GM18526 (cell line): Measurements from ENCODE around the gene PROX1.

Experiments used
- POLR2A ChIP-seq: IDR thresholded peaks from 3 replicates; pipeline ENCODE4 v1.6.1; 2011; ENCODE audit not compliant: insufficient read length; ENCODE audit errors: extremely low read depth

PROX1 gene

GRCh38 chr1:214022810-214023425 lies 35.1 kb downstream of the PROX1 start:
- TF ChIP-seq POLR2A = no peak

- TF ChIP-seq POLR2A = no peak
Observed at GRCh38 chr1:214026985-214027384, 39.2 kb downstream of the PROX1 start.

GRCh38 chr1:214027498-214027897 lies 39.7 kb downstream of the PROX1 start:
- TF ChIP-seq POLR2A = no peak

- TF ChIP-seq POLR2A = no peak
Observed at GRCh38 chr1:214028095-214028494, 40.3 kb downstream of the PROX1 start.

GRCh38 chr1:214028649-214029406 lies 41.1 kb downstream of the PROX1 start:
- no peak for TF ChIP-seq POLR2A

GRCh38 chr1:214029796-214030195 lies 42.0 kb downstream of the PROX1 start:
- no peak for TF ChIP-seq POLR2A

GRCh38 chr1:214031267-214031650 lies 43.5 kb downstream of the PROX1 start:
- TF ChIP-seq POLR2A = no peak

GRCh38 chr1:214037468-214037867 lies 49.7 kb downstream of the PROX1 start:
- TF ChIP-seq POLR2A = no peak

- TF ChIP-seq POLR2A = no peak
Observed at GRCh38 chr1:214039394-214040018, 51.7 kb downstream of the PROX1 start.

- no peak for TF ChIP-seq POLR2A
Observed at GRCh38 chr1:214043167-214043566, 55.4 kb downstream of the PROX1 start.

GRCh38 chr1:214044438-214045214 lies 56.9 kb downstream of the PROX1 start:
- no peak for TF ChIP-seq POLR2A

GRCh38 chr1:214050513-214051401 lies 63.0 kb downstream of the PROX1 start:
- no peak for TF ChIP-seq POLR2A

- no peak for TF ChIP-seq POLR2A
Observed at GRCh38 chr1:214051786-214052185, 64.0 kb downstream of the PROX1 start.

- no peak for TF ChIP-seq POLR2A
Observed at GRCh38 chr1:214058076-214058475, 70.3 kb downstream of the PROX1 start.

- TF ChIP-seq POLR2A = no peak
Observed at GRCh38 chr1:214066190-214066589, 78.4 kb downstream of the PROX1 start.
